ENCODE measurements around the gene S100A7A.

- TF ChIP-seq EP300 (IDR thresholded peaks at IDR 0.05) (no peak), CTCF (IDR thresholded peaks at IDR 0.05) (no peak), POLR2A (IDR thresholded peaks at IDR 0.05) (no peak)
Observed at GRCh38 chr1:153404768-153405167, 11.6 kb upstream of the S100A7A start.

Data from ovary (tissue), 3 donors.